ENCODE data around the gene IFI27L2.

Gene IFI27L2

GRCh38 chr14:94145902-94146527 is 16.6 kb upstream of the IFI27L2 start:
- no peak for DNase-seq

- no peak for DNase-seq
These were observed 15.4 kb upstream of the IFI27L2 start for GRCh38 chr14:94144765-94145164.

- no peak for DNase-seq
These were observed 14.3 kb upstream of the IFI27L2 start for GRCh38 chr14:94143711-94144110.

- no peak for DNase-seq
These were observed 13.8 kb upstream of the IFI27L2 start for GRCh38 chr14:94143239-94143638.

GRCh38 chr14:94142836-94143235 is 13.4 kb upstream of the IFI27L2 start:
- no peak for DNase-seq

- DNase-seq, result no peak
These were observed 12.8 kb upstream of the IFI27L2 start for GRCh38 chr14:94142247-94142646.

GRCh38 chr14:94139421-94139820 is 10.0 kb upstream of the IFI27L2 start:
- no peak for DNase-seq

- no peak for DNase-seq
These were observed 9.6 kb upstream of the IFI27L2 start for GRCh38 chr14:94139006-94139405.

- DNase-seq, result no peak
These were observed 8.8 kb upstream of the IFI27L2 start for GRCh38 chr14:94138251-94138650.

GRCh38 chr14:94136575-94137331 is 7.3 kb upstream of the IFI27L2 start:
- DNase-seq, result peak; percentile 80

- no peak for DNase-seq
These were observed 6.1 kb upstream of the IFI27L2 start for GRCh38 chr14:94135476-94135875.

GRCh38 chr14:94132285-94132887 is 3.0 kb upstream of the IFI27L2 start:
- peak; percentile 69 for DNase-seq

GRCh38 chr14:94129758-94130414 is 482 bp upstream of the IFI27L2 start:
- DNase-seq, result peak; percentile 44

- no peak for DNase-seq
These were observed 1.1 kb downstream of the IFI27L2 start for GRCh38 chr14:94128216-94128839.

- DNase-seq, result no peak
These were observed 2.1 kb downstream of the IFI27L2 start for GRCh38 chr14:94127330-94127729.

- DNase-seq, result no peak
These were observed 2.6 kb downstream of the IFI27L2 start for GRCh38 chr14:94126800-94127199.

- DNase-seq, result no peak
These were observed 3.1 kb downstream of the IFI27L2 start for GRCh38 chr14:94126419-94126677.

GRCh38 chr14:94125659-94126418 is 3.6 kb downstream of the IFI27L2 start:
- no peak for DNase-seq

GRCh38 chr14:94124582-94125377 is 4.6 kb downstream of the IFI27L2 start:
- no peak for DNase-seq

GRCh38 chr14:94123868-94124267 is 5.5 kb downstream of the IFI27L2 start:
- DNase-seq, result no peak

- DNase-seq, result no peak
These were observed 6.1 kb downstream of the IFI27L2 start for GRCh38 chr14:94123296-94123695.

- DNase-seq, result no peak
These were observed 7.0 kb downstream of the IFI27L2 start for GRCh38 chr14:94122438-94122837.
